ENCODE measurements around the gene PXDN.

Gene PXDN

DNA sequence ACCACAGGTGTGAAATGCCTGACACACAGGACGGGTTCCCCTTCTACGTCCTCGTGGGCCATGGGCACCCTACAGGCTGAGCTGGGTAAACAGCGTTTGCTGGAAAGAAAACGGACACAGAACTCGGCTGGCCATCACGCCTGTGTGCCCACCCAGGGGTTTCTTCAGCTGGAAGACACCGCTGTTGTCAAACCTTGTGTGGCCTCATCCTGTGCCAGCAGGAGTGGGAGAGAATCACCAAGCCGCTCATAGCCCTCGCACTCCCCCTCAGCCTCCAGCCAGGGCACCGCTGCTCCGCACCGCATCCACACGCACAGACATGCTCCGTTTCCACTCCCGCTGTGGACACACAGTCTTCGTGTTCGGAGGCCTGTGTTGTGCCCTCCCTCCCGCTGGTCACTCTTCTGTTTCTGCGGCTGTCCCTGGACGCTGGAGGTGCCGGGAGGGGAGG is 161.4 kb downstream of the PXDN start:
- Mint-ChIP-seq H3K27ac (peak overlapping the region in 2 of 3 experiments; percentile 19 to 63), H3K27me3 (ENCODE audit: low read depth) (peaks cover 9% of the 10 kb centered on the region), H3K4me3 (peak overlapping the region in 1 of 3 experiments; percentile 43), H3K36me3 (ENCODE audit: low read depth) (peaks cover 8% of the 10 kb centered on the region), H3K4me1 (peaks cover 5% of the 10 kb centered on the region), H3K9me3 (peaks cover 3% of the 10 kb centered on the region)
- TF ChIP-seq, protein P1, sequence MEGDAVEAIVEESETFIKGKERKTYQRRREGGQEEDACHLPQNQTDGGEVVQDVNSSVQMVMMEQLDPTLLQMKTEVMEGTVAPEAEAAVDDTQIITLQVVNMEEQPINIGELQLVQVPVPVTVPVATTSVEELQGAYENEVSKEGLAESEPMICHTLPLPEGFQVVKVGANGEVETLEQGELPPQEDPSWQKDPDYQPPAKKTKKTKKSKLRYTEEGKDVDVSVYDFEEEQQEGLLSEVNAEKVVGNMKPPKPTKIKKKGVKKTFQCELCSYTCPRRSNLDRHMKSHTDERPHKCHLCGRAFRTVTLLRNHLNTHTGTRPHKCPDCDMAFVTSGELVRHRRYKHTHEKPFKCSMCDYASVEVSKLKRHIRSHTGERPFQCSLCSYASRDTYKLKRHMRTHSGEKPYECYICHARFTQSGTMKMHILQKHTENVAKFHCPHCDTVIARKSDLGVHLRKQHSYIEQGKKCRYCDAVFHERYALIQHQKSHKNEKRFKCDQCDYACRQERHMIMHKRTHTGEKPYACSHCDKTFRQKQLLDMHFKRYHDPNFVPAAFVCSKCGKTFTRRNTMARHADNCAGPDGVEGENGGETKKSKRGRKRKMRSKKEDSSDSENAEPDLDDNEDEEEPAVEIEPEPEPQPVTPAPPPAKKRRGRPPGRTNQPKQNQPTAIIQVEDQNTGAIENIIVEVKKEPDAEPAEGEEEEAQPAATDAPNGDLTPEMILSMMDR (IDR thresholded peaks at IDR 0.05; ENCODE audit: unreplicated experiment in 3 of 3): no peak

DNA sequence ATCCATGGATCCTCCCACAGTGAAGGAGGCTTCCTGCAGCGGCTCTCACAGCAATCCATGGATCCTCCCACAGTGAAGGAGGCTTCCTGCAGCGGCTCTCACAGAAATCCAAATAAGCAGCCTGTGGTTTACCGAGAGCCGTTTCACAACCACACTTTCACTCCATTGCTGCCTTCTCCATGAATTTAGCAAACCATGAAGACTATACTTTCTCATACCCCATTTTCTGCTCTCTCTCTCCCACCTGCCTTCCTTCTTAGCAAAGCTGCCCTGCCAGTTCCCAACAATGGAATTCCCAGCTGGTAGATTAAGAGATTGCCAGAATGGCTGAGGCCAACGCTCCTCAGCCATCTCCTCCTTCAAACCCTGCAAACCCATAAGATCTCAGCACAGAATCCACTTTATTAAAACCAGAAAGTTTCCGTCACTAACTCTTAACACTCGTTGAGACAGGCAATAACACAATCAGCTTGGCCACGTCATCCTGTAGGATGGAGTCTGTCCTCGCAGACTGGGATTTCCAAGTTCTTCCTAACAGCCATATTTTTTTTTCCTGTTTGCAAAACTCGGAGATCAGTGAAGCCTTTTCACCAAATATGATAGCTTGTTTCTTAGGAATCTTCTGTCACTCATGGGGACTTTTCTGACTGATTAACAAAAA is 162.2 kb downstream of the PXDN start:
- H3K4me3 Mint-ChIP-seq: no peak overlapping the region
- H3K27me3 Mint-ChIP-seq (ENCODE audit: low read depth): peaks cover 9% of the 10 kb centered on the region
- H3K27ac Mint-ChIP-seq: peak overlapping the region in 2 of 3 experiments; percentile 10 to 42
- TF ChIP-seq, protein P1 (IDR thresholded peaks at IDR 0.05; ENCODE audit: unreplicated experiment in 3 of 3): no peak
- H3K4me1 Mint-ChIP-seq: peaks cover 5% of the 10 kb centered on the region
- peaks cover 3% of the 10 kb centered on the region for H3K9me3 Mint-ChIP-seq
- peaks cover 8% of the 10 kb centered on the region for H3K36me3 Mint-ChIP-seq (ENCODE audit: low read depth)

Data from nephron (organoid).